Loucy (cell line): ENCODE measurements around the gene GOLGA6L7.
"Not testable (repeated sequence)": the region's sequence is repeated elsewhere in the genome, so short reads cannot be mapped to it uniquely, and the experiment has no call there.

ENCODE experiments used
- H2AFZ ChIP-seq: fragments of 200-600 bp; sonication (generic); 2 replicates; pipeline ENCODE4 v1.6.0; 2016; ENCODE audit warnings: antibody characterized with exemption, mild to moderate bottlenecking, low read length, moderate library complexity
- H3F3A ChIP-seq: fragments of 200-600 bp; 2 replicates; pipeline ENCODE4 v1.6.0; 2016; ENCODE audit warnings: antibody characterized with exemption, low read depth, mild to moderate bottlenecking
- H3K27me3 ChIP-seq: fragments of 200-600 bp; sonication (generic); 2 replicates; pipeline ENCODE4 v1.6.1; 2014; ENCODE audit warnings: low read length, mild to moderate bottlenecking; ENCODE audit not compliant: insufficient read depth, poor library complexity, severe bottlenecking
- H3K36me3 ChIP-seq: fragments of 200-600 bp; sonication (generic); 2 replicates; pipeline ENCODE4 v1.6.1; 2016; ENCODE audit warnings: low read length; ENCODE audit not compliant: insufficient read depth
- H3K4me1 ChIP-seq: fragments of 200-600 bp; sonication (generic); 2 replicates; pipeline ENCODE4 v1.5.1; 2014; ENCODE audit warnings: low read length, mild to moderate bottlenecking; ENCODE audit not compliant: insufficient read depth, poor library complexity, severe bottlenecking
- H3K4me2 ChIP-seq: fragments of 200-600 bp; sonication (generic); 2 replicates; pipeline ENCODE4 v1.6.0; 2014; ENCODE audit warnings: antibody characterized with exemption, low read length, low read depth, mild to moderate bottlenecking; ENCODE audit not compliant: poor library complexity, severe bottlenecking
- H3K4me3 ChIP-seq: fragments of 200-600 bp; sonication (generic); 2 replicates; pipeline ENCODE4 v1.5.1; 2014; ENCODE audit warnings: low read length, mild to moderate bottlenecking, mixed read lengths; ENCODE audit not compliant: poor library complexity, severe bottlenecking
- H3K79me2 ChIP-seq: fragments of 200-600 bp; sonication (generic); 2 replicates; pipeline ENCODE4 v1.6.1; 2014; ENCODE audit warnings: low read length; ENCODE audit not compliant: insufficient read depth
- H3K9ac ChIP-seq: fragments of 200-600 bp; sonication (generic); 2 replicates; pipeline ENCODE4 v1.6.0; 2014; ENCODE audit warnings: mild to moderate bottlenecking, low read depth, low read length, moderate library complexity; ENCODE audit not compliant: poor library complexity, severe bottlenecking
- H3K9me2 ChIP-seq: fragments of 200-600 bp; sonication (generic); replicated peaks from 2 replicates; pipeline ENCODE4 v1.6.1; 2016; ENCODE audit warnings: low read depth, low read length, mixed read lengths
- H3K9me3 ChIP-seq: fragments of 200-600 bp; sonication (generic); 2 replicates; pipeline ENCODE4 v1.6.1; 2014; ENCODE audit warnings: mild to moderate bottlenecking, antibody characterized with exemption, low read length, low read depth; ENCODE audit not compliant: insufficient read depth
- H4K20me1 ChIP-seq: fragments of 200-600 bp; sonication (generic); 2 replicates; pipeline ENCODE4 v1.6.0; 2014; ENCODE audit warnings: antibody characterized with exemption, low read length, mild to moderate bottlenecking; ENCODE audit not compliant: insufficient read depth, poor library complexity, severe bottlenecking
- CTCF ChIP-seq: fragments of 200-600 bp; sonication (generic); conservative IDR thresholded peaks from 2 replicates; pipeline ENCODE4 v1.5.1; 2014; ENCODE audit warnings: mild to moderate bottlenecking, antibody characterized with exemption, low read length
- EZH2phosphoT487 ChIP-seq: fragments of 200-600 bp; IDR thresholded peaks from 2 replicates; pipeline ENCODE4 v1.6.1; 2018; ENCODE audit warnings: antibody characterized with exemption, mild to moderate bottlenecking, moderate library complexity, borderline replicate concordance

The GOLGA6L7 gene

GRCh38 chr15:28861031-28861534 is 12.6 kb upstream of the GOLGA6L7 start:
- Histone ChIP-seq H3K9me2 (no peaks in the 10 kb centered on the region), H3K4me2 (no peak overlapping the region), H2AFZ (no peak overlapping the region), H3K79me2 (no peaks in the 10 kb centered on the region), H4K20me1 (no peaks in the 10 kb centered on the region), H3K4me1 (no peaks in the 10 kb centered on the region), H3K27me3 (no peaks in the 10 kb centered on the region), H3F3A (no peaks in the 10 kb centered on the region), H3K9me3 (no peaks in the 10 kb centered on the region), H3K9ac (no peak overlapping the region), H3K36me3 (peaks cover 22% of the 10 kb centered on the region; the same call in 1 of the 2 replicates), H3K4me3 (no peak overlapping the region)
- TF ChIP-seq CTCF (no peak), EZH2phosphoT487 (no peak)

DNA sequence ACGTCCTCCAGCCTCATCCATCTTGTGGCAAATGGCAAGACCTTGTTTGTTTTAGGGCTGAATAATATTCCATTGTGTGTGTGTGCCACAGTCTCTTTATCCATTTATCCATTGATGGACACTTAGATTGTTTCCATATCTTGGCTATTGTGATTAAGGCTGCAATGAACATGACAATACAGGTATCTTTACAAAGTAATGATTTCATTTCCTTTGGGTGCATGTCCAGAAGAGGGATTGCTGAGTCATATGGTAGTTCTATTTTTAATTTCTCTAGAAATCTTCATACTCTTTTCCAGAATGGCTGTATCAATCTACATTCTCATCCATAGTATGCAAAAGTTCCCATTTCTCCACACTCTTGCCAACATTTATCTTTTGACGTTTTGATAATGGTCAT is 6.1 kb upstream of the GOLGA6L7 start:
- not testable (repeated sequence) for H3K9me3 ChIP-seq, H3K27me3 ChIP-seq, H3K9me2 ChIP-seq, H3K79me2 ChIP-seq, H3K4me3 ChIP-seq, H3K4me2 ChIP-seq, H3K4me1 ChIP-seq, H4K20me1 ChIP-seq, H3K9ac ChIP-seq, H3F3A ChIP-seq, H2AFZ ChIP-seq
- peaks cover 22% of the 10 kb centered on the region; the same call in 1 of the 2 replicates for H3K36me3 ChIP-seq

GRCh38 chr15:28853654-28854053 is 5.2 kb upstream of the GOLGA6L7 start:
- not testable (repeated sequence) for H3K27me3 ChIP-seq, H4K20me1 ChIP-seq, H3K9ac ChIP-seq, H3K4me3 ChIP-seq, H3K4me2 ChIP-seq, H3K79me2 ChIP-seq, H3K4me1 ChIP-seq, H3K9me2 ChIP-seq, H2AFZ ChIP-seq, H3K9me3 ChIP-seq, H3F3A ChIP-seq
- H3K36me3 ChIP-seq: peaks cover 22% of the 10 kb centered on the region; the same call in 1 of the 2 replicates

GRCh38 chr15:28849766-28850165 is 1.3 kb upstream of the GOLGA6L7 start:
- H3K79me2 ChIP-seq, H3K27me3 ChIP-seq, H3F3A ChIP-seq, H3K4me2 ChIP-seq, H4K20me1 ChIP-seq, H3K9ac ChIP-seq, H3K9me2 ChIP-seq, H3K4me3 ChIP-seq, H2AFZ ChIP-seq, H3K9me3 ChIP-seq, H3K36me3 ChIP-seq, H3K4me1 ChIP-seq: not testable (repeated sequence)

DNA sequence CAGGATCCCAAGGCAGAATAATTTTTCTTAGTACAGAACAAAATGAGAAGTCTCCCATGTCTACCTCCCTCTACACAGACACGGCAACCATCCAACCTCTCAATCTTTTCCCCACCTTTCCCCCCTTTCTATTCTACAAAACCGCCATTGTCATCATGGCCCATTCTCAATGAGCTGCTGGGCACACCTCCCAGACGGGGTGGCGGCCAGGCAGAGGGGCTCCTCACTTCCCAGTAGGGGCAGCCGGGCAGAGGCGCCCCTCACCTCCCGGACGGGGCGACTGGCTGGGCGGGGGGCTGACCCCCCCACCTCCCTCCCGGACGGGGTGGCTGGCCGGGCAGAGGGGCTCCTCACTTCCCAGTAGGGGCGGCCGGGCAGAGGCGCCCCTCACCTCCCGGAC is 827 bp upstream of the GOLGA6L7 start:
- H2AFZ ChIP-seq, H3K79me2 ChIP-seq, H3K27me3 ChIP-seq, H3K4me2 ChIP-seq, H3F3A ChIP-seq, H3K9me3 ChIP-seq, H3K4me3 ChIP-seq, H3K9ac ChIP-seq, H3K4me1 ChIP-seq, H3K9me2 ChIP-seq, H4K20me1 ChIP-seq, H3K36me3 ChIP-seq: not testable (repeated sequence)

DNA sequence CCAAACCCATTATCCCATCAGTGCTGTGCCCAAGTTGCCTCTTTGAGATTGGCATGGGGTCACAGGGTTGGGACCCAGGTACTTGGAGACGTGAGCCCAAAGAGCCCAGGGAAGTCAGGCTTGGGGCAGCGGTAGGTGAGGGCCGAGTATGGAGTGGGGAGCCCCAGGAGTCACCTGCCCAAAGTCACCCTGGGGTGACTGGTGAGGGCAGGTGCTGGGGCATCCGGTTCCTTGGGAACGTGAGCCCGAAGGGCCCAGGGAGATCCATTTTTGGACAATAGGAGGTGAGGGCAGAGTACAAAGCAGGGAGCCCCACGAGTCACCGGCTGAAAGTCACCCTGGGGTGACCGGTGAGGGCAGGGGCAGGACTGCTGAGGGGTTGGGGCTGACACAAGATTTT is 485 bp downstream of the GOLGA6L7 start:
- not testable (repeated sequence) for H3F3A ChIP-seq, H3K4me1 ChIP-seq, H3K9me3 ChIP-seq, H3K4me3 ChIP-seq, H3K79me2 ChIP-seq, H3K4me2 ChIP-seq, H3K36me3 ChIP-seq, H3K9me2 ChIP-seq, H3K9ac ChIP-seq, H4K20me1 ChIP-seq, H2AFZ ChIP-seq, H3K27me3 ChIP-seq

DNA sequence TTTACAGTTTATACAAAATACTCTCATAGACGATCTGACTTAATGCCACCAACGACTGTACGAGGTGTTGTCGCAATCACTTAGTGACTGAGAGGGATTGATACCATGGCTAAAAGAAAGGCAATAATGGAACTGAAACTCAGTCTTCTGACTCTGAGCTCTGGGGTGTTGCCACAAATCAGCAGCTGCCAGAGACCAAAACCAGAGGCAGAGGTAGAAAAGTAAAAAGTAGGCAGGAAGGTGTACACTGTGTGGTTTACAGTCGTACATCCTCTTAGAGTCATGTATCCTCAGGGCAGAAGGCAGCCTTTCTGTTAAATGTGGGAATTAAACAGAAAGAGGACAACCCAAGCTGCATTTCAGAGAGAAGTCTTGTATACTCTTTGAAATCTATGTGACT is 1.2 kb downstream of the GOLGA6L7 start:
- not testable (repeated sequence) for H3K4me1 ChIP-seq, H3K9me2 ChIP-seq, H3K9ac ChIP-seq, H3K9me3 ChIP-seq, H2AFZ ChIP-seq, H3K4me3 ChIP-seq, H3K4me2 ChIP-seq, H4K20me1 ChIP-seq, H3K36me3 ChIP-seq, H3F3A ChIP-seq, H3K79me2 ChIP-seq, H3K27me3 ChIP-seq
